ENCODE measurements around the gene GTF3C4. TPM values are rescaled to one million over a fixed set of nuclear protein-coding genes. Genes with fewer than 3 reads are reported as not detected.

The GTF3C4 gene
- polyA plus RNA-seq, 2 of the 4 experiments (the other 2 are of a cell fraction) = 9.0 to 15.4 TPM

DNA sequence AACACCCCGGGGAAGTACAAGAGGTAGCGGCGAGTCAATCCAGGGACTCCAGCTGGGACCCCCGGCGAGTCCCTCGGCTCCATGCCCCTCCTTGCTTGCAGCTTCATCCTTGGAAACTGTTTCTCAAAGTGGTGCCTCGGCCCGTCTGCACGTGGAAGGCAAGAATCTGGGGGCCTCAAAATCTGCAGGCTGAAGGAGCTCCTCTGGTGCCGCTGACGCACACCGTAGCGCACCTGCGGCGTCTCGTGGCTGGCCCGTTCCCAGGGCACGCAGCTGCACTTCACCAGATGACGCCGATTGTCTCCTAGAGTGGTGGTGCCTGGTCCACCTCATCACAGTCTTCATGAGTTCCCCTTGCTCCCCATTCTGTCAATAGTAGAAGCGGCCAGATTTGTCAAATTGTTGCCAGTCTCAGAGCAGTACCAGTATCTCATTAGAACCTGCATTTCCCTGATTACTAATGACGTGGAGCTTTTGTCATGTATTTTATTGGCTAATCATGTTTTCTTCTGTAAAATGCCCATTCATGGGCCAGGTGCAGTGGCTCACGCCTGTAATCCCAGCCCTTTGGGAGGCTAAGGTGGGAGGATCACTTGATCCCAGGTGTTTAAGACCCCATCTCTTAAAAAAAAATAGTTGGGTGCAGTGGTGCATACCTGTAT, 38.6 kb downstream of the GTF3C4 start:
- FAIRE-seq (no peak), DNase-seq (ENCODE audit: low read depth in 1 of 2, low spot score in 1 of 2) (no peak), ATAC-seq (no peak)
- CTCF ChIA-PET = interaction anchor here (0.7 kb wide), 1 partner anchor 94 kb away, joined by 4 read pairs; no protein-coding TSS in a partner anchor
- no peak overlapping the region for H3K4me2 ChIP-seq
- TF ChIP-seq BHLHE40 (IDR thresholded peaks at IDR 0.05; ENCODE audit: low read depth, low read length) (no peak), ZFP36 (IDR thresholded peaks at IDR 0.05; ENCODE audit: borderline replicate concordance, partially characterized antibody) (no peak), NPAS2 (CRISPR knock-in tag; IDR thresholded peaks at IDR 0.05; ENCODE audit: borderline replicate concordance) (no peak)
- no peak overlapping the region for H3K27ac ChIP-seq
- WGBS (ENCODE audit: missing lambda C conversion rate) = 37% methylated on average over 12 of the region's 23 CpGs
- no peaks in the 10 kb centered on the region for H3K4me1 ChIP-seq
- POLR2A ChIA-PET = no interaction called here
- no peak overlapping the region for H3K4me3 ChIP-seq
- H3K9me3 ChIP-seq = peaks cover 4% of the 10 kb centered on the region; the same call in 2 of the 3 replicates

DNA sequence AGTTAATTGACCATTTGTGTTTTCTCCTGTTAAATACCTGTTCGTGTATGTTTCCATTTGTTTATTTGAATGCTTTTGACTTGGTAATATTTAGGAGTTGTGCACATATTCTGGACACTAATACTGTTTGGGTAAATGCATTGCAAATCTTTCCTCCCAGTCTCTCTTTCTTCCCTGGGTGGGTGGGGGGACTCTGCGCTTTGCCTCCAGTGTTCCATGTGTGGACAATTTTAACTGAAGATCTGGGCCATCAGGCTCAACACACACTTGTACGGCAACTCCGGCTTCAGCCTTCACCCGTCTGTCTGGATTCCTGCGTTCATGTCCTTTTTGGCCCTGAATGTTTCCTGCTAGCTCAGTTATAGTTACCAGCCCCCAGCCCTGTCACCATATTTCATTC, 40.1 kb downstream of the GTF3C4 start:
- CTCF ChIA-PET = no interaction called here
- FAIRE-seq (no peak), ATAC-seq (no peak), DNase-seq (ENCODE audit: low read depth in 1 of 2, low spot score in 1 of 2) (no peak)
- TF ChIP-seq GATA3 (IDR thresholded peaks at IDR 0.05; ENCODE audit: borderline replicate concordance) (no peak), HOXB5 (CRISPR knock-in tag; IDR thresholded peaks at IDR 0.05) (no peak), HDAC2 (IDR thresholded peaks at IDR 0.05) (no peak), SREBF2 (IDR thresholded peaks at IDR 0.05) (no peak), TP53 (CRISPR knock-in tag; IDR thresholded peaks at IDR 0.05) (no peak), FOXS1 (CRISPR knock-in tag; IDR thresholded peaks at IDR 0.05) (no peak), EHF (CRISPR knock-in tag; IDR thresholded peaks at IDR 0.05) (no peak), RNF2 (IDR thresholded peaks at IDR 0.05; ENCODE audit: borderline replicate concordance, low read depth) (no peak), ZC3H11A (IDR thresholded peaks at IDR 0.05) (no peak), EHMT2 (IDR thresholded peaks at IDR 0.05; ENCODE audit: low read depth) (no peak), REST (IDR thresholded peaks at IDR 0.05) (no peak), CEBPB (IDR thresholded peaks at IDR 0.05) (no peak), EP300 (IDR thresholded peaks at IDR 0.05) (no peak), HMGXB4 (CRISPR knock-in tag; IDR thresholded peaks at IDR 0.05; ENCODE audit: borderline replicate concordance) (no peak), MAFK (IDR thresholded peaks at IDR 0.05; ENCODE audit: partially characterized antibody) (no peak), NPAS2 (CRISPR knock-in tag; IDR thresholded peaks at IDR 0.05; ENCODE audit: borderline replicate concordance) (no peak), PHF8 (IDR thresholded peaks at IDR 0.05; ENCODE audit: borderline replicate concordance, low read depth) (no peak)
- TF ChIP-seq, protein P1, sequence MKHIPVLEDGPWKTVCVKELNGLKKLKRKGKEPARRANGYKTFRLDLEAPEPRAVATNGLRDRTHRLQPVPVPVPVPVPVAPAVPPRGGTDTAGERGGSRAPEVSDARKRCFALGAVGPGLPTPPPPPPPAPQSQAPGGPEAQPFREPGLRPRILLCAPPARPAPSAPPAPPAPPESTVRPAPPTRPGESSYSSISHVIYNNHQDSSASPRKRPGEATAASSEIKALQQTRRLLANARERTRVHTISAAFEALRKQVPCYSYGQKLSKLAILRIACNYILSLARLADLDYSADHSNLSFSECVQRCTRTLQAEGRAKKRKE (CRISPR knock-in tag; IDR thresholded peaks at IDR 0.05; ENCODE audit: low read depth) = no peak
- Histone ChIP-seq H3K9me3 (no peaks in the 10 kb centered on the region; the same call in 2 of the 3 replicates), H3K4me2 (no peak overlapping the region), H3K4me1 (no peaks in the 10 kb centered on the region), H3K4me3 (no peak overlapping the region), H3K27ac (no peak overlapping the region)
- POLR2A ChIA-PET = no interaction called here
- 82% methylated on average over 6 of the region's 6 CpGs for WGBS (ENCODE audit: missing lambda C conversion rate)
